Left lobe of liver (tissue), 2 donors: ENCODE measurements around the gene RAB44. TPM values are rescaled to one million over a fixed set of nuclear protein-coding genes. Genes with fewer than 3 reads are reported as not detected.
"Not testable (repeated sequence)": the region's sequence is repeated elsewhere in the genome, so short reads cannot be mapped to it uniquely, and the experiment has no call there.

ENCODE experiments used
- ATAC-seq: fragments of 200-7000 bp; cut with Tn5 transposase; one replicate; pipeline ENCODE4 v1.9.1; 2020; ENCODE audit warnings: mild to moderate bottlenecking, moderate library complexity
- DNase-seq: peaks from one replicate; pipeline ENCODE4 v3.0.0-alpha.2; 2020; ENCODE audit warnings: low spot score
- total RNA-seq: library from RNA; stranded (reverse); gene quantifications from one replicate; pipeline ENCODE4 v1.2.1, GENCODE V29; 2021
- donor health status: DM: no; HTN: no; CAD: no; lungs with moderate emphysema.
- donor health status: DM: no; HTN: yes; CAD: no.

Gene RAB44
- total RNA-seq, 1 donor from 2014 or later, result 0.08 TPM

DNA sequence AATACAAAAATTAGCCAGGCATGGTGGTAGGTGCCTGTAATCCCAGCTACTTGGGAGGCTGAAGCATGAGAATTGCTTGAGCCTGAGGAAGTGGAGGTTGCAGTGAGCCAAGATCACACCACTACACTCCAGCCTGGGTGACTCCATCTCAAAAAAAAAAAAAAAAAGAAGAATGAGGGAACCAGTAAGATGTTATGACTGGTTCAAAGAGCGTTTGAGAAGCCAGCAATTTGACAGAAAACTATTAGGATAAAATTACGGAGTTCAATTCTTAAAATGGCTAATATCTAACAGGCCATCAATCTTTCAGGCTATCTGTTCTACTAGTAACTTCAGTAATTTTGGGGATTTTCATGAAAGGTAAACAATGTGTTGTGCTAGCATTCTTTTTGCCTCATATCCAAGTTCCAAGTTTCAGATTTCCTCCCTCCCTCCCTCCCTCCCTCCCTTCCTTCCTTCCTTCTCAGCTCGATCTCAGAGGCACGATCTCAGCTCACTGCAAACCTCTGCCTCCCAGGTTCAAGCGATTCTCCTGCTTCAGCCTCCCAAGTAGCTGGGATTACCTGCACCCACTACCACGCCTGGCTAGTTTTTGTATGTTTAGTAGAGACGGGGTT is 7.4 kb downstream of the RAB44 start:
- not testable (repeated sequence) for ATAC-seq, DNase-seq

DNA sequence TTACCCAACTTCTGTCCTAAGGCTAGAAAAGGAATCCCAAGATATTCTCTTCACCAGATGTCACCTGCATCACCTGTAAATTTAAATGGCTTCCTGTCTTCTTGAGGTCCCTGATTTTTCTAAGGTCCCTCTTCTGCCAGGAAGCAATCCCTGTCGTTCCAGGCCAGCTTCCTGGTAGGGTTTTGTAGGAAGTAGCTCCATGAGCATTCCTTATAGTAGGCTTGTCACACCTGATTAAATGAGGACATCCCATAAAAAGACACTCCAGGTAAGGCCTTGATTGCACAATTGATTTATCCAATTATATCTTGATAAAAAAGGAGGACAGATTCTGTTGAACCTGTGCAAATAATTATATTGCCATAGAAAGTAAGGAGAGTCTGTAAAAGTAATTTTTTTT is 8.7 kb downstream of the RAB44 start:
- ATAC-seq (no peak), DNase-seq (no peak)

DNA sequence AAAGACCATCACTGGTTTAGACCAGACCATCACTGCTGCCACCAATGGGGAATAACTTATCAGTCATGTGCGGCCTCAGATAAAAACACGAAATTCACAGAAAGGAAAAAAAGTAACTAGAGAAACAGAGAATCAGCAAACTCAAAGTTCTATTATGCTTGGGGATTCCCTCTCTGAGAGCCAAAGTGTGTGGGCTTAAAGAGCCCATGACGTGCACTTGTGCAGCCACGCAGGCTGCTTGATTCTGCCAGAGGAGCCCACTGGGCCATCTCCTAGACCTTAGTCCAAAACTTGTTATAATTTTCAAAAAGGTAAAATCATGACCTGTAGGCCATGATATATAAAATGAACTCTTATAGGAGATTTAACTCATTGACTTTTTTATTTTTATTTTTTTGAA is 15.2 kb downstream of the RAB44 start:
- ATAC-seq (no peak), DNase-seq (no peak)

DNA sequence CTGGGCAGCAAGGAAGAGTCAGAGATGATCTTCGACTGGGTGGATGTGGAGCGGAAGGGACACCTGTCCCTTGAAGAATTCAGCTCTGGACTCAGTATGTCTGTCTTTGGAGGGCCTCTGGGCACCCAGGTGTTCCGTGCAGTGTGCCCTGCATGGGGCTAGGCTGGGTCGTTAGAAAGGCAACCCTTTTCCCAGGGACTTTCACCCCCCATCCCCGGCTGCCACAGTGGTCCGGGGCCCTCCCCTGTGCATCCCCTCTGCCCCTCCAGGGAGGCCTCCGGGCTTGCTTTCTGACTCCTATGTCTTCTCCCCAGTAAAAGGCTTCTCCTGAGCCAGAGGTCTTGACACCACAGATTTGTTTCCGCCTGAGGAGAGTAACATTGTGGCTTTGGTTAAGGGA is 16.2 kb downstream of the RAB44 start:
- DNase-seq (no peak), ATAC-seq (no peak)

DNA sequence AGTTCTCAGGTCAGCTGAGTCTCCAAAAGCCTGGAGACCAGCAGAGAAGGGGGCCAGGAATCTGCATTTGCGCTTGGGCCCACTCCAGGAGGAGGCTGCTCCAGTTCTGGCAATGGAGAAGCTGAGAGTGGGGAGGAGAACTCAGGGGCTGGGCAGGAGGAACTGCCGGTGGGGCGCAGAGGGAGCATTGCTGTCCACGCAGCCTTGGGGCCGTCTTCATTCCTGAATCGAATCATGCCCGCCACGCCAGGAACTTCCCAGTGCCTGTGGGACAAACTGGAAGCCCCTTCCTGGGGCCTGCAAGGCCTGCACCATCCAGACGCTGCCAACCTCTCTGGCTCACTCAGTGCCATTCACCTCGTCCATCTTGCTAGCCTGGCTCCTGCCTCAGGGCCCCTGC is 16.9 kb downstream of the RAB44 start:
- ATAC-seq (no peak), DNase-seq (no peak)

DNA sequence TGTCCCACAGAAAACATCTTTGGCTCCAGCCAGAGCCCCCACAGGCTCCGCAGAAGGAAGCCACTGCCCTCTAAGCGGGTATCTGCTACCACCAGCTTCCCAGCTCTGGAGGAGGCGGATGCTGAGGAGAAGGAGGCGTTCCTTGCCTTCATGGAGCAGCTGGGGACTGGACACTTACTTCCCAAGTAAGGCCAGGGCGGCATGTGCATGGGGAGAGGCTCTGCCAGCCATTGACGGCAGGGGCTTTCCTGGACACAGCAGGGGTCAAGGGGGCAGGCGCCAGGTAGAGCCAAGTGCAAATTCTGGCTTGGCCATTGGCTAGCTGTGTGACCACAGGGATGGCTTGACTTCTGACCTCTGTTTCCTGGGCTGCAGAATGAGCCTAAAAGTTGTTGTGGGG is 17.8 kb downstream of the RAB44 start:
- DNase-seq (no peak), ATAC-seq (no peak)

DNA sequence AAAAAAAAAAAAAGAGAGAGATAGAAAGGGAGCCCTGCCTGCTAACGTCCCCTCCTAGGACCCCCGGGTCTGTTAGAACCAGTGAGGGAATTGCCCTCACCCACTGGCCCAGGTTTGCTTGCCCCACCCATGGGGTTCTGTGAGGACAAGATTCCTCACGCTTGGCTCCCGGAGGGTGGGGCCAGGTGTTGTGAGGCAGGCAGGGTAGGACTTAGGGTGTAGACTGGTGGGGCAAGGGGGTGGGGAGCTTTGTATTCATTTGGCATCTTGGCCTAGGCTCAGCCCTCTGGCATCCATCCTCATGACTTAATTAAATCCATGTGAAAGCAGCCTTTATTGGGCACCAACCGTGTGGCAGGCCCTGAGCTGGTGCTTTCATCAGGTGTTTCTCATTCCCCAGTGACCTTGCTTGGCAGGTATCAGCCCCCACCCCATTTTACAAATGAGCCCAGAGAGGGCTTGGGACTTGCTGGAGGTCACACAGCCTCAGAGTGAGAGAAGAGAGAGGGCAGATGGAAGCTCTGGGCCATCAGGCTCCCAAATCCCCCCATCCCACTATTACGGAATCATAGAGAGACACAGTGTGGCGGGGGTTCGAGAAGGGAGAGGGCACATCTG is 19.0 kb downstream of the RAB44 start:
- ATAC-seq (no peak), DNase-seq (no peak)

DNA sequence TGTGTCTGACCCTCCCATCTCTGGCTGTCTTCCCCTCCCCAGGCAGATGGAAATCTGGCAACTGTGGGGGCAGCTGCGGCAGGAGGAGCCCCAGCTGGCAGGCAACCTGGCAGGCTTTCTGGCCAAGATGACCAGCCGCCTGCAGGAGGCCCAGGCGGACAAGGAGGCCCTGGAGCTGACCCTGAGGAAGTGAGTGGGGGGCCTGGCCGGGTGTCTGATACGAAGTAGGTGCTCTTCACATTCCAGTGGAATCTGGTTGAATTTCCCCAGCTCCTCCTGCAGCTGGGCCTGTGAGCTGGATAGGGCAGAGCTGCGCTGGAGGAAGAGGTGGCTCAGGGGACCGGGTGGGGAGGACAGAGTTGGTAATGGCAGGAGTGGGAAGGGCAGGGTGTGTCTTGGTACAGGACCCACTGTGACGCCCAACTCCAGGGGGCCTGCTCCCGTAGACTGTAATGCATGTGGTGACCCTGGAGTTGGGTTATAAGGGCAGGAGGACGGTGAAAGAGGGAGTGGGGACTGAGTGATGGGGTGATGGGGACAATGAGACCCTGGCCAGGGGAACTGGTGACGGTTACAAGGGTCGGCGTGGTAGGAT is 19.7 kb downstream of the RAB44 start:
- ATAC-seq (no peak), DNase-seq (no peak)

DNA sequence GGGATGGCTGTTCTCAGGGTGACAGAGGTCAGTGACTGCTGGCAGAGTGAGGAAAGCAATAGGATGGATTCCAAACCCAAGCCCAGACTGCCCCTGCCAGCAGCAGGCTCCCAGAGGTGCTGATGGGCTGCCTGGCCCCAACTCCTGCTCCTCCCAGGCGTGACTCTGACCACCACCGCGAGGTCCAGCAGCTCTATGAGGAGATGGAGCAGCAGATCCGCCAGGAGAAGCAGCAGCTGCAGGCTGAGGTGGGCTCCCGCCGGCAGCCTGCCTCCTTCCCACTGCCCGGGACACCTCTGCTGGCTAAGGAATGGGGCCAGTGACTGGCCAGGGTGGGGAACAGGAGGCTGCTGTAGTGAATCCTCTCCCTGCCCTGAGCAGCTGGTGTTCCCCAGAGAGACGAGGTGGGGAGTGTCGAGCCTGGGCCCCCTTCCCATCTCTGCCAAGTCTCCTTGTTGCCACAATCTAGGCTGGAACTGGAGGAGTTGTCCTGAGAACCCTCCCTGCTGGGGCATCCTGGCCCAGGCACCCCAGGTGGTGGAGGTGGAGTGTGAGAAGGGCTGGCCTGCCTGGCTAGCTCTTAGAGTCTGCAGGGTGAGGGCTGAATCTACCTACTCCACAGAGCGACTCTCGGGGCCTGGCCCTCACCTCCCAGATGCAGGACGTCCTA is 20.4 kb downstream of the RAB44 start:
- ATAC-seq (no peak), DNase-seq (no peak)

DNA sequence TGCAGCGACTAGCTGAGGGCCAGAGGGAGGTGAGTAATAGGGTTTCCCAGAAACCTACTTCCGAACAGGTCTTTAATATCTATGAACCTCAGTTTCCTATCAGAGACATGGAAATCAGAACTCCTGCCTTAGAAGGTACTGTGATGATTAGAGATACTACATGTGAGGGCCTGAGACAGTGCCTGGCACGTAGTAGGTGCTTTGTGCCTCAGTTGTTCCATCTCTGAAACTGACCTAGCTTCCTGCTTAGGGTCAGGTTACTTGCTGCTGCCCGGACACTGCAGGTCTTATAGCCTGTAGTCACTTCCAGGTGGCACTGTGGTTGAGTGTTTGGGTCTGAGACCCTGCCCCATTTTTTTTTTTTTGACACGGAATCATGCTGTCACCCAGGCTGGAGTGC is 20.9 kb downstream of the RAB44 start:
- DNase-seq (no peak), ATAC-seq (no peak)

DNA sequence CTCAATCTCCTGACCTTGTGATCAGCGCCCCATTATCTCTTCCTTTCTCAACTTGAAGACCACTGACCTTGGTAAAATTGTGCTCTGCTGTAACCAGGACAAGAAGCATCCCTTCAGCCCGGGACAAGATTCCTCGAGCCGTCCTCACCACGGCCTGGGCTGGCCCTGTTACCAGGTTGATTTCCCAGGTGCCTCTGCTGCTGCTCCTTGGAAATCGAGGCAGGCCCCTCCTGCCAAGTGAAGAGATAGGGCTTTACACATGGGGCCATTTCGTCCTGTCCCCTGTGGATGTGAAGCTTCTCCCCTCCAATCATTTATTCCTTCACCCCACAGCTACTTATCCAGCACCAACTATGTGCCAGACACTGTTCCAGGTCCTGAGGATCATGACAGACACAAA is 21.5 kb downstream of the RAB44 start:
- ATAC-seq, result no peak
- no peak for DNase-seq

DNA sequence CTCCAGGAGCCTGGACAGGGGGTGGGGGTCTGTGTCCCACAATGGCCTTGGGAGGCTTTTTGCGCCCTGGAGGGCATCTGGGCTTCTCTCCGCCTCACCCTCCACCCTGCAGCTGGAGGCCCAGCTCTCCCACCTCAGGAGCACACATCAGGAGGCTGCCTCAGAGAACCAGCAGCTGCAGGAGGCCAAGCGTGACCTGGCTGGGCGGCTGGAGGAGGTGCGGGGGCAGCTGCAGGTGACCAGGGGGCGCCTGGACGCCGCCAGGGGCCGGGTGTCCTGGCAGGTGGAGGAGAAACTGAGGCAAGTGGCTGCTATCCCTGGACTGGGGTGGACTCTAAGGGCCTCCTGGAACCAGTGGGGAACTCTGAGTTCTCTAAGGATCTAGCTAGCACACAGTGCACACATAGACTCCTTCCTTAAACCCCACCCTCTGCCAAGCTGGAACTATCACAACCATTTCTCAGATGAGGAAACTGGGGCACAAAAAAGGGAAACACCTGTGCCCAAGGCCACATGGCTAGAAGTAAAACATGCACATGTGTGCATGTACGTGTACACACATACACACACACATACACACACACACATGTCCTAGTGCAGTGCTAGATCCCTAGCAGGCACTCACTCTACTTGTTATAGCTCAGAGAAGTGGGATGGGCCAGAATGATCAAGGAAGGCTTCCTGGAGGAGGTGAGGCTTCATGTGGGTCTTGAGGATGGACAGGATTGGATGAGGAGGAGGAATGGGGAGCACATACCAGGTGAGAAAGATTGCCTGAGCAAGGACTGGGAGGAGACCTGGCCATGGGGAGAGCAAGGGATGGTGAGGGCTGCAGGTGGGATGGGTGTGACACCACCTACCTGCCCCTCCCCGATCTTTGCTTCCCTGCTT is 22.9 kb downstream of the RAB44 start:
- ATAC-seq (no peak), DNase-seq (no peak)

DNA sequence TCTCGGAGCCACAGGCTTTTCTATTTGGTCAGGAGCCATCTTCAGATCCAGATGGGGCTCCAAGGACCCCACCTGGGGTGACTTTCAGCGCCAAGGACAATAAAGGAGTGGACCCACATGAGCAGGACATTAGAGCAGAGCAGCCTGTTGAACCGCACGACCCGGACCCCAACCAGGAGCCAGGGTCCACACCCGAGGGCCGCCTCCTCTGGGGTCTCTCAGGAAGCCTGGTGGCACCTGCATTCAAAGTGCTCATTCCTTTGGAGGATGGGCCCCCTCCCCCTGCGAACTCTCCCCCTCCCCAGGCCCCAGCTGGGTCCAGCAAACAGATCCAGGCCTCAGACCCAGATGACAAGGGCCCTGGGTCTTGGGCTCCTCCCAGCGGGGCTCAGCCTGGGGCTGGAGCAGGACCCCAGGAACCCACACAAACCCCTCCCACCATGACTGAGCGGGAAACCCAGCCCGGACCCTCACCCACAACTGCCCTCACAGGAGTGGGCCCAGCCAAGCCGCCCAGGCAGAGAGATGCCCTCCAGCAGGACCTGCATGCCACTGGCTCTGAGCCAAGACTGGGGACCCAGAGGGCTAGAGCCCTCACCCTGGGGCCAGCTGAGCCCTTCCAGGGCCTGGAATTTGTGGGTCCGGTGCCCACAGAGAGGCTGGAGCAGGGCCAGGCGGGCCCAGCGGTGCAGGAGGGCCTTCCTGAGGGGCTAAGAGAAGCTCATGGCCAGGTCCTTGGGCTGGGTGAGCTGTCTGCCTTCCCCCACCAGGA is 23.9 kb downstream of the RAB44 start:
- no peak for ATAC-seq

DNA sequence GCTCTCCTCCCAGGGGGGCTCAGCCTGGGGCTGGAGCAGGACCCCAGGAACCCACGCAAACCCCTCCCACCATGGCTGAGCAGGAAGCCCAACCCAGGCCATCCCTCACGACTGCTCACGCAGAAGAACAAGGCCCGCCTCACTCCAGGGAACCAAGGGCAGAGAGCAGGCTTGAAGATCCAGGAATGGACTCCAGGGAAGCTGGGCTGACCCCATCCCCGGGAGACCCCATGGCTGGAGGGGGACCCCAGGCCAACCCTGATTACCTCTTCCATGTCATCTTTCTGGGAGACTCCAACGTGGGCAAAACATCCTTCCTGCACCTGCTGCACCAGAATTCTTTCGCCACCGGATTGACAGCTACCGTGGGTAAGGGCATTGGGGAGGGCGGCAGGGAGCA is 24.7 kb downstream of the RAB44 start:
- ATAC-seq, result no peak
- no peak for DNase-seq

More for the DNA sequence above, 23.9 kb downstream of the RAB44 start:
- no peak for DNase-seq

DNA sequence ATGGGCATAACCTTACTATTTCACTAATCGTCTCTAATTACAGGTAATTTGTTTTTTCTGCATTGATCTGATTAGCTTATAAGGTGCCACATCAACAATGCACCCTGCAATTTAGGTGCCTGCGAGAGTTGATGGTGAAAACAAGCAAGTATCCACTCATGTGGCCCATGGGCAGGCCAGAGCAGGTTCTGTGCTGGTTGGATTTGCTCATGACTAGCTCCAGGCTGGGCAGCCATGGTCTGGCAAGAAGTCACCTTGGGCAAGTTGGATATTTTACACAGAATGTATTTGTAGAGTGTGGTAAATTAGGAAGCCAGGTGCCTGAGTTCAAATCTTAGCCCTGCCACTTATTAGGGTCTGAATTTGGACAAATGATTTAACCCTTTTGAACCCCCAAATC is 25.3 kb downstream of the RAB44 start:
- no peak for DNase-seq
- ATAC-seq, result no peak

DNA sequence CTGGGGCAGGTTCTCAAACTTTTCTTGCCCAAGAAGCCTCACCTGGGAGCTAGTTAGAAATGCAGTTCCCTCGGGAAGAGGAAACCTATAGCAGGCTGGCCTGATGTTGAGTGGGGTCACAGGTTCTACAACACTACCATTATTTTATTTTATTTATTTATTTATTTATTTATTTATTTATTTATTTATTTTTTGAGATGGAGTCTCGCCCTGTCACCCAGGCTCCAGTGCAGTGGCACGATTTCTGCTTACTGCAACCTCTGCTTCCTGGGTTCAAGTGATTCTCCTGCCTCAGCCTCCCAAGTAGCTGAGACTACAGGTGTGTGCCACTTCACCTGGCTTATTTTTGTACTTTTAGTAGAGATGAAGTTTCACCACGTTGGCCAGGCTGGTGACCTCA is 26.4 kb downstream of the RAB44 start:
- not testable (repeated sequence) for ATAC-seq, DNase-seq

DNA sequence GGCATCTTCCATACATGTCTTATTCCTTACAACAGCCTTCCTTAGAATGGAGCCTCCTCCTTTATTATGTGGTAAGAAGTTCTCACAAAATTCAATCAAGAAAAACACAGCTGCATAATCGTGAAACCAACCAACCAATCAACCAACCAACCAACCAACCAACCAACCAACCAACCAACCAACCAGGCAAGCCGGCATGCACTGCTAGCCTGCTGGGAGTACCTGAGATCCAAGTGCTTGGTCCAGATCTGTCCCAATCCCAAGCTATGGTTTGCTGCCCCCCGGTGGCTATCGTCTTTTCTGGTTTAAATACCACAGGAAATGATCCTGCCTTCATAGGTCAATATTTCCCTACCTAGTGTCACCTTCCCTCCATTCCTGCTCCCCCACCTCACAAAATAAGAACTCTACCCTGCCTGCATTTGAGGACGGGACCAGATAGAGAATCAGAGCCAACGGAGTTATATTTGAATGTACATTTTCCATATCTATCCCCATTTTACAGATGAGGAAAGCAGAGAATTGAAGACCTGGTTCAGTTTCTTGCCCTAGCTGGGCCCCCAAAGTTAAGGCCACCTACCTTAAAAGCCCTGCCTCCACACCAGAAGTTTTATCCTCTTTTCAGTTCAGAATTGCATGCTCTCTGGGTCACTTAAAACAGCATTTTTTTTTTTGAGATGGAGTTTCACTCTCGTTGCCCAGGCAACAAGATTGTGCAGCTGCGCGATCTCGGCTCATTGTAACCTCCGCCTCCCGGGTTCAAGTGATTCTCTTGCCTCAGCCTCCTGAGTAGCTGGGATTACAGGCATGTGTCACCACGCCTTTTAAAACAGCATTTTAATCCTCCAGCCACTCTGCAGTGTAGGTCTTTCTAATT is 27.1 kb downstream of the RAB44 start:
- ATAC-seq (peak; percentile 98), DNase-seq (peak; percentile 83)

DNA sequence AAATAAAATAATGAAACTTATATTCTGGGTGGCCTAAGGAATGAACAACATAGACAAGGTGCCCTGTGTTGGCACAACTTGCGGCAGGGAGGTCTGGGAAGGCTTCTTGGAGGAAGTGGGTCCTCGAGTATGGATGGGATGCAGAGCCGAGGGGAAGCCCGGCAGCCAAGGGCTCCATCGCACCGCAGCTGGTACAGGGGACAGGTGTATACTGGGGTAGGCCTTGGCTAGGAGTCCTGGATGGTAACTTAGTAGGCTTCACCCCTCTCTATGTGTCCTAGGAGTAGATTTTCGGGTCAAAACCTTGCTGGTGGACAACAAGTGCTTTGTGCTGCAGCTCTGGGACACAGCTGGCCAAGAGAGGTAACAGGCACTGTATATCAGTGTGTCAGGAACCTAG is 28.0 kb downstream of the RAB44 start:
- no peak for DNase-seq
- no peak for ATAC-seq

DNA sequence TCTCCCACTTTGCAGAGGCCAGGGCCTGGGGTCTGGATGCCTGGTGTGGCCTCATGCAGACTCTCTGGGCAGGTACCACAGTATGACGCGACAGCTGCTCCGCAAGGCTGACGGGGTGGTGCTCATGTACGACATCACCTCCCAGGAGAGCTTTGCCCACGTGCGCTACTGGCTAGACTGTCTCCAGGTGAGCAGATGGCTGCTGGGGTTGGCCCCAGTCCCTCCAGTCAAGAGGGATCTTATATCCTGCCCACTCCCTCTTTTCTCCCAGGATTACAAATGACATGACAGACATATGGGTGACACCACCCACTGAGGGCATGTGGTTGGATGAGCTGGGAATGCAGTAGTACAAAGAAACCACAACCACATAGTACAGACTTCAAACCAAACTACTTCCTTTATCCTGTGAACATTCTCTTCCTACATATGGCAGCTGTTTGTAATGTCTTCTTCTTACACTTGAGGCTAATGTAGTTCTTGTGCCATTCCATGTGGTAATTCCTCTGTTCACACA is 29.9 kb downstream of the RAB44 start:
- ATAC-seq (no peak), DNase-seq (no peak)
